Upper lobe of left lung (tissue), 4 donors: ENCODE results near the gene SCN5A.

Source experiments
- CTCF ChIP-seq, 6 experiments: fragments of 450-650 bp in 4 of 6; fragments of 200-600 bp in 2 of 6; sonication (generic) in 2 of 6; IDR thresholded peaks; one replicate each; pipeline ENCODE4 v1.5.1; 2016 to 2019; ENCODE audit warnings: antibody characterized with exemption in 6 of 6
- EP300 ChIP-seq, 4 donors: sonication (generic); formaldehyde crosslinking; IDR thresholded peaks; one replicate each; pipeline ENCODE4 v1.5.1; 2017; ENCODE audit warnings: antibody characterized with exemption in 4 of 4, control low read depth in 2 of 4
- POLR2AphosphoS5 ChIP-seq, 2 donors: sonication (generic); formaldehyde crosslinking; IDR thresholded peaks; one replicate each; pipeline ENCODE4 v1.5.1; 2017; ENCODE audit warnings: antibody characterized with exemption in 2 of 2

GRCh38 chr3:38576131-38576525, 73.4 kb downstream of the SCN5A start:
- TF ChIP-seq POLR2AphosphoS5 (IDR thresholded peaks at IDR 0.05) = no peak
- no peak for TF ChIP-seq CTCF (IDR thresholded peaks at IDR 0.05)
- TF ChIP-seq EP300 (IDR thresholded peaks at IDR 0.05) = no peak
